IPS-20b (cell line): ENCODE results near the gene GNAS.

ENCODE experiments used
- H3K27ac ChIP-seq: one replicate; pipeline ENCODE4 v1.5.1; 2013; ENCODE audit warnings: low read length
- H3K27me3 ChIP-seq: 2 replicates; pipeline ENCODE4 v1.6.1; 2013; ENCODE audit warnings: mild to moderate bottlenecking, low read length, inconsistent platforms; ENCODE audit not compliant: insufficient read depth
- H3K36me3 ChIP-seq: 2 replicates; pipeline ENCODE4 v1.6.1; 2013; ENCODE audit warnings: low read depth, mild to moderate bottlenecking, inconsistent platforms, low read length, moderate library complexity; ENCODE audit not compliant: insufficient read depth
- H3K4me1 ChIP-seq: 2 replicates; pipeline ENCODE4 v1.6.1; 2013; ENCODE audit warnings: mild to moderate bottlenecking, control low read depth, inconsistent platforms, low read length, moderate library complexity; ENCODE audit not compliant: insufficient read depth
- H3K4me3 ChIP-seq: 2 replicates; pipeline ENCODE4 v1.5.1; 2013; ENCODE audit warnings: mild to moderate bottlenecking, low read length, inconsistent platforms
- H3K9ac ChIP-seq: 2 replicates; pipeline ENCODE4 v1.6.1; 2013; ENCODE audit warnings: low read depth, mild to moderate bottlenecking, inconsistent platforms, low read length, moderate library complexity
- H3K9me3 ChIP-seq: 2 replicates; pipeline ENCODE4 v1.6.1; 2013; ENCODE audit warnings: mild to moderate bottlenecking, low read depth, low read length, inconsistent platforms; ENCODE audit not compliant: insufficient read depth

GNAS gene

GRCh38 chr20:58894652-58895447 is 42.3 kb downstream of the GNAS start:
- peaks cover 41% of the 10 kb centered on the region for H3K36me3 ChIP-seq
- H3K9me3 ChIP-seq, result no peaks in the 10 kb centered on the region
- peaks cover 6% of the 10 kb centered on the region; the same call in 1 of the 2 replicates for H3K27me3 ChIP-seq
- H3K4me3 ChIP-seq, result peak overlapping the region; percentile 84
- H3K27ac ChIP-seq, result peak overlapping the region; percentile 9
- H3K4me1 ChIP-seq, result peaks cover 66% of the 10 kb centered on the region
- H3K9ac ChIP-seq, result peak overlapping the region; percentile 95; the same call in 1 of the 2 replicates

- Histone ChIP-seq H3K27ac (peak overlapping the region; percentile 9), H3K4me1 (peaks cover 74% of the 10 kb centered on the region), H3K9me3 (no peaks in the 10 kb centered on the region), H3K27me3 (no peaks in the 10 kb centered on the region), H3K9ac (peak overlapping the region; percentile 95; the same call in 1 of the 2 replicates), H3K4me3 (peak overlapping the region; percentile 84), H3K36me3 (peaks cover 49% of the 10 kb centered on the region)
Measured at GRCh38 chr20:58895448-58896180, 43.1 kb downstream of the GNAS start.

GRCh38 chr20:58896820-58897219 is 44.3 kb downstream of the GNAS start:
- Histone ChIP-seq H3K36me3 (peaks cover 59% of the 10 kb centered on the region), H3K4me1 (peaks cover 79% of the 10 kb centered on the region), H3K9ac (no peak overlapping the region; the same call in 1 of the 2 replicates), H3K27ac (peak overlapping the region; percentile 52), H3K4me3 (no peak overlapping the region), H3K9me3 (no peaks in the 10 kb centered on the region), H3K27me3 (no peaks in the 10 kb centered on the region)

- no peak overlapping the region for H3K4me3 ChIP-seq
- H3K9me3 ChIP-seq, result no peaks in the 10 kb centered on the region
- peak overlapping the region; percentile 25; the same call in 1 of the 2 replicates for H3K9ac ChIP-seq
- H3K27ac ChIP-seq, result no peak overlapping the region
- H3K4me1 ChIP-seq, result peaks cover 79% of the 10 kb centered on the region
- H3K36me3 ChIP-seq, result peaks cover 66% of the 10 kb centered on the region
- no peaks in the 10 kb centered on the region for H3K27me3 ChIP-seq
Measured at GRCh38 chr20:58897488-58897887, 45.0 kb downstream of the GNAS start.

GRCh38 chr20:58898629-58899408 is 46.3 kb downstream of the GNAS start:
- Histone ChIP-seq H3K36me3 (peaks cover 76% of the 10 kb centered on the region), H3K27me3 (no peaks in the 10 kb centered on the region), H3K9me3 (no peaks in the 10 kb centered on the region), H3K27ac (no peak overlapping the region), H3K9ac (no peak overlapping the region), H3K4me3 (no peak overlapping the region), H3K4me1 (peaks cover 72% of the 10 kb centered on the region)

GRCh38 chr20:58899512-58899911 is 47.0 kb downstream of the GNAS start:
- Histone ChIP-seq H3K27me3 (no peaks in the 10 kb centered on the region), H3K27ac (no peak overlapping the region), H3K4me1 (peaks cover 65% of the 10 kb centered on the region), H3K9ac (no peak overlapping the region), H3K36me3 (peaks cover 83% of the 10 kb centered on the region), H3K4me3 (no peak overlapping the region), H3K9me3 (no peaks in the 10 kb centered on the region)

GRCh38 chr20:58900397-58900796 is 47.9 kb downstream of the GNAS start:
- Histone ChIP-seq H3K4me3 (no peak overlapping the region), H3K36me3 (peaks cover 92% of the 10 kb centered on the region), H3K9ac (no peak overlapping the region), H3K27me3 (no peaks in the 10 kb centered on the region), H3K27ac (no peak overlapping the region), H3K4me1 (peaks cover 56% of the 10 kb centered on the region), H3K9me3 (no peaks in the 10 kb centered on the region)

- no peaks in the 10 kb centered on the region for H3K27me3 ChIP-seq
- no peak overlapping the region for H3K4me3 ChIP-seq
- H3K4me1 ChIP-seq, result peaks cover 43% of the 10 kb centered on the region
- no peaks in the 10 kb centered on the region for H3K9me3 ChIP-seq
- H3K36me3 ChIP-seq, result peaks cover 95% of the 10 kb centered on the region
- no peak overlapping the region for H3K27ac ChIP-seq
- H3K9ac ChIP-seq, result no peak overlapping the region
Measured at GRCh38 chr20:58901488-58902402, 49.2 kb downstream of the GNAS start.

GRCh38 chr20:58903614-58904013 is 51.1 kb downstream of the GNAS start:
- Histone ChIP-seq H3K4me1 (peaks cover 24% of the 10 kb centered on the region; the same call in 1 of the 2 replicates), H3K9ac (no peak overlapping the region), H3K36me3 (peaks cover 95% of the 10 kb centered on the region), H3K27ac (no peak overlapping the region), H3K4me3 (no peak overlapping the region), H3K27me3 (no peaks in the 10 kb centered on the region), H3K9me3 (no peaks in the 10 kb centered on the region)

GRCh38 chr20:58905236-58905635 is 52.7 kb downstream of the GNAS start:
- no peak overlapping the region for H3K27ac ChIP-seq
- peaks cover 95% of the 10 kb centered on the region for H3K36me3 ChIP-seq
- peaks cover 9% of the 10 kb centered on the region; the same call in 1 of the 2 replicates for H3K4me1 ChIP-seq

More at GRCh38 chr20:58905236-58905635, 52.7 kb downstream of the GNAS start:
- no peaks in the 10 kb centered on the region for H3K9me3 ChIP-seq
- H3K9ac ChIP-seq, result no peak overlapping the region
- H3K27me3 ChIP-seq, result no peaks in the 10 kb centered on the region
- no peak overlapping the region for H3K4me3 ChIP-seq
